ENCODE measurements around the gene KCNC2.
"Not testable (repeated sequence)": the region's sequence is repeated elsewhere in the genome, so short reads cannot be mapped to it uniquely, and the experiment has no call there.

The KCNC2 gene

DNA sequence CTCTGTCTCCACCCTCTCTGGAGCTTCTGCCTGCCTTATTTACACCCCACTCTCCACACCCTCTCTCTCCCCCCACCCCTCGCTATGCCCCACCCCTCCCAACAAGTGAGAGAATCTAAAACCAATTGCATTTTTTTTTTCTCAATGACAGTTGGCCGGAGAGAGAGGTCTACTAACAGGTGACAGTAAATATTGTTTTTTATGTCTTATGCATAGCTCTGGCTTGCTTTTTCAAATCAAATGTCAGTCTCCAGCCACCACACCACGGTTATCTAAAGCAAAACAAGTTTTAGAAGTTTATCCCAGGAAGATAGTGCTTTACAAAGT, at the start of gene KCNC2:
Gene KCNC2, minus strand, starts transcription at position 28 of the 327 bp plus-strand sequence.
- DNase-seq: no peak

DNA sequence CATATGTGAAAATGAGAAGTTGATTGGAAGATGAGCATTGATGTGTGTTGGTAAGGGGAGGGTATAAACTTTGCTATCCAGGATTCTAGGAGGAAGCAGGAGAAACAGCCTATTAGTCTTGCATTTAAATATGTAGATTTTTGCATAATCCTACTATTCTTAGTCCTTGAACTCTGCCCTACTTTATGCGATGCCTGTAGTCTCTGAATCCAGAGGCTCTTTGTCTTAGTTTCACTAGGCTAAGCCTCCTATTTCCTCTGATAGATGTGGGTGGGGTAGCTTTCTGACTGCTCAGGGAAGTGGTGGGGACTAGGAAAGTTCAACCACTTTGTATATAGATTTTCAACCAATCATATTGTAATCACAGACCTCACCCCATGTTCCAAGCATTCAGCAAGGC, 49.5 kb upstream of the KCNC2 start:
- no peak for DNase-seq

DNA sequence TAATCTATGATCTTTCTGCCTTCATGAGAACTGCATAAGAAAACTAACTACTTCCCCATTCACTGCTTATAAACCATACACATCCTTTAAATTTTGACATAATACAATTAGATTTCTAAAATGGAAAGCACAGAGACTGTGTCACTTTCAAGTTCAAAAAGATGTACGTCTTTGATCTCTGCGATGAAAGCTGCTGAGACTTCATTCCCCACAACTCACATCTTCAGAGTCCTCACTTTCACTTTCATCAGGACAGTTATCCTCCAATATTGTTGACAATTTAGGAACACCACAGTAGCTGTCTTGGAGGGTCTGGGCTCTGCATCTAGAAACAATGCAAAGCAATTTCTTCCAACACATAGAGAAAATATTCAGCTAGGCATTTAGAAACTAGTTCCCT, 47.9 kb upstream of the KCNC2 start:
- DNase-seq: no peak

DNA sequence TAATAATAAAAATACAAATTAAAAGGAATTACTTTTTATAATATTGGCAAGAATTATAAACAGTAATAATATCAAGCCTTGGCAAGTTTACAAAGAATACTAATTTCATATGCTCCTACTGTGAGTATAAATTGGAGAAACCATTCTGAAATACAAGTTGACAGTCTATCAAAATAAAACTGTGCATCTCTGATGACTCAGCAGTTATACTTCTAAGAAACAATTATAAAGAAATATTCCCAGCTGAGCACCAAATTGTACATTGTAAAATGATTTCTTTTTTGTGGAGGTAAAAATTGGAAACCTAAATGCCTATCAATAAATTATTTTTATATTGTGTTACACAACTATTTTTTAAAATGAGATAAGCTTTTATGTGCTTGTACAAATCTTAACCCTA, 35.5 kb upstream of the KCNC2 start:
- DNase-seq: no peak

DNA sequence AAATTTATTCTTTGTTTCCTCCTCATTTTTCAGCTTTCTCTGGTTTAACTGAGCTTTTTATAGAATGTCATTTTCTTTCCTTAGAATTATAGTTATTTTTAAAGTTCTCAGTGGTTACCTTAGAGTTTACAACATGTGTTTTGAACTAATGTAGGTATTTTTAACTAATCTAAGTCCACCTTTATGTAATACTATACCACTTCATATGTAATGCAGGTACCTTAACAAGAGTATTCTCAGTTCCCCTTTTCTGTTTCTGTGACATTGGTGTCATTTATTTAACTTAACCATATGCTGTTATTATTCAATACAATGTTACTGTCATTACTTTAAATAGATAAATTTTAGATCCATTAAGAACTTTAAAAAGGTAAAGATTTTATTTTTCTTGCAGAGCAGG, 30.3 kb upstream of the KCNC2 start:
- no peak for DNase-seq

DNA sequence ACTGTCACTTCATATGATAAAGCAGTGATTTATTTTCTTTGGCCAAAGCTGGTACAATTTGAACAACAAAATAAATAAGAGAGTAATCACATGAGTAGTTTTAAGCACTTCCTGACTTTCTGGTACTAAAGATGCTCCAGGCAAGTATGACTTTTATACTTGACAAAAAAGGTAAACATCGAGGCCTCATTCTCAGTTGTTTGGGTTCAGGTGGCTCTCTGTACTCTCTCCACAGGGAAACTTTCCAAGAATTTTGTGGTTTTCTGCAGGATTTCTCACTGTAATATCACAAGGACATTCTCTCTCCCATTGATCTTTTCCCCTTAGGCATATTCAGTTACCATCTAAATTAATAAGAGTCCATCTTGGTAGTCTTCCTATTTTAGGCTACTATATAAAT, 26.6 kb upstream of the KCNC2 start:
- no peak for DNase-seq

DNA sequence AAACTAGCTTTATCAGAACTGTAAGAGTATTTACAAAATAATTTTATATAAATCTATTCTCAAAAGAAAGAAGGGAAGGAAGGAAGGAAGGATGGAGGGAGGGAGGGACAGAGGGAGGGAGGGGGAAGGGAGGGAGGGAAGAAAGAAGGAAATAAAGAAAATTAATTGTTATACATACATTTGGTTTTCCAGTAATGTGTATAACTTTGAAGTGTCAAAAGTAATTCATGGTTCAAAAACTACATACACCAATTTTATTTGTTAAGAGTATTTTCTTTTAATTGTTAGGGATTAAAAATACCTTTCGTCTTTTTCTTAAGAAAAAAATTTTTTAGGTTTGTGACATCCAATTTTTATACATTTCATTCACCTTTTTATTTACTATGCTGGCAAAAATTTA, 17.5 kb upstream of the KCNC2 start:
- DNase-seq: no peak

DNA sequence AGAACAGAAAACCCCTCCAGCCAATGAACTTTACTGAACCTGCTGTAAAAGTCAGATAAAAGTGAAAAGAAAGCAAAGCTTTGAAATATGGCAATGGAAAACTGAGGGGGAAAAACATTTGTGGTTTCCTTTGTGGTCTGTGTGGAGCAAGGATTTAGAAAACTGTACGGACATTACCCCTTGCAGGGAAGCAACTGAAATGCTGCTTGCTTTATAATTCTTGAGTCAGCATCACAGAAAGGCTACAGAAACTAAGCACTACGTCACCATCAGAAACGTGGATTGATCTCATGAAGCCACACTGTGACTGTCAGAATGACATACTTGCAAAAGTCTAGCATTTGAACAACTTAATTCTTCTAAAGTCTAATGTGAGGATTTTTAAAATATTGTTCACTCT, 2.4 kb upstream of the KCNC2 start:
- no peak for DNase-seq

DNA sequence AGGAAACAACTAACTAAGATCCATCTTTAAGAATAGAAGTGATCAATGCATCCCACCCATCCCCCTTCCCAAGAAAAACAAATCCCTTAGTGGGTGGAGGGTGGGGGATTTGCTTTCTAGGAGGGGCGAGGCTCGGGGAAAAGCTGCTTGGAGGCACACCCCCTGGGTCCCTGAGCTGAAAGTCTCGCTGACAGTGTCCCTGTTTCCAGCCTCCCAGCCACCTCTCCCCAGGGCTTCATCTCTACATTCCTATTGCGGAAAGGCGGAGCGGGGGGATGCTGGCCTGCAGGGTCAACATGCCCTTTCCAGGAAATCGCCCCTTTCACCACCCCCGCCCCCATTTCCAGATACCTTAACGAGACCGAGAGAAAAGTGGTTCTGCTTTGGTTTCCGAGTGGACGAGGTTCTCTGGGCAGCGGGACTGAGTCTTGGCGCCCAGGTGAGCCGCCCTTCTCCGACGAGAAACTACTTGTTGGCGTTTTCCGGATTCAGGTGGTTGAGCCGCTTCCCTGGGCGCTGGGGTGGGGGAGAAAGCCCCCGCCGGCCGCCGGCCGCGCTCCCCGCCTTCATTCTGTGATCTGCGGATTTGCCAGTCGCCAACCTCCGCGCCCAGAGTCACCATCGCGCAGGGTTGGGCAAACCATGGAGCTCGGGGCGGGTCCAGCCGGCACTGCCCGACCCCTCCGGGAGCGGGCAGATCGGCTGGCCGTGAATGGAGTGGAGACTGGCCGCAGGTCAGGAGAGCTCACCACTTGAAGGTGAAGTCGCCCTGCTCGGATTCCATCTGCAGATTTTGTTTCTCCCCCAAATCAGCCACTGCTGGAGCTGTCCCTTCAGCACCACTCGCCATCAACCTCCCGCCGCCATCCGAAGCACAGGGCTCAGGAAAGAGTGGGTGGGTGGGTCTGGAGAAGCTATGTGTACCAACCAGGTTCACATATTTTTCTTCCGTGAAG, 505 bp downstream of the KCNC2 start:
- no peak for DNase-seq

DNA sequence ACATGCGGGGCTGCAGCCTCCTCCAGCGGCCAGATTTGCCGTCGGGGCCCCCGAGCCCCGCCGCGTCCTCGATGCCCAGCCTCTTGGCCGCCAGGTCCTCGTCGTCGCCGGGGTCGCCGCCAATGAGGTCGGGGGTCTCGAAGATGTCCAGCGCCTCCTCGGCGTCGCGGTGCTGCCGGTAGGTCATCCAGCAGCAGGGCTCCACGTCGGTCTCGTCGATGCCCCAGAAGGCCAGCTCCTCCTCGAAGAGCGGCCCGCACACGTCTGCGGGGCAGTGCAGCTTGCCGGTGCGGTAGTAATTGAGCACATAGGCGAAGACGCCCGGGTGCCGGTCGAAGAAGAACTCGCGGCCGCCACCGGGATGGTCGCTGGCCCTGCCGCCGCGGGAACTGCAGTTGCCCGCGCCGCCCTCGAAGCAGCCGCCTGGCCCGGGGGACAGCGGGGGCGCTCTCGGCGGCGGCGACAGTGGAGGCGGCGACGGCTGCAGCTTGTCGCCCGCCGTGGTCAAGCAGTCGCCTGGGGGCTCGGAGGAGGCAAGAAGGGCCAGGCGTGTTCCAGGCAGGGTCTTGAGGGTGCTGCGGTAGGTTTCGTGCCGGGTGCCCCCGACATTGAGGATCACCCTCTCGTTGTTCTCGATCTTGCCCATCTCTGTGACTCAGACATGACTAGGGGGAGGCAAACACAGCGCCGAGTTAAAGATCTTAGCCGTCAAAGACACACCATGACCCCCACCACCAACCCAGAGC, 2.1 kb downstream of the KCNC2 start:
- DNase-seq: no peak

DNA sequence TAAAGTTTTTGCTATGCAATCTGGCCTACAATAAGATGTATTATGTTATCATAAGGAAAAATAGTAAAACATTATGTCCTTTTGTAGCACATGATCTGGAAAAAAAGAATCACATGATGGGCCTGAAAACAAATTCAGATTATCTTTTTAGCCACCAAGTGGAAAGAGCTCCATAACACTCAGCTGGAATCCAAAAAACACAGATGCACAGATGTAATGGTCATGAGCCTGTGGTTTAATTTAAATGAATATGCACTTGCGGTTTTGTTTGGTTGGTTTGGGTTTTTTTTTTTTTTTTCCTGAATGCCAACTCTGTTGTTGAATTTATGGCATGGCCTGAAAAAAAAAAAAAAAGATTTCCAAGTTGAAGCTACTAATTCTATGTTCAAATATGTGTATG, 4.1 kb downstream of the KCNC2 start:
- DNase-seq: no peak

DNA sequence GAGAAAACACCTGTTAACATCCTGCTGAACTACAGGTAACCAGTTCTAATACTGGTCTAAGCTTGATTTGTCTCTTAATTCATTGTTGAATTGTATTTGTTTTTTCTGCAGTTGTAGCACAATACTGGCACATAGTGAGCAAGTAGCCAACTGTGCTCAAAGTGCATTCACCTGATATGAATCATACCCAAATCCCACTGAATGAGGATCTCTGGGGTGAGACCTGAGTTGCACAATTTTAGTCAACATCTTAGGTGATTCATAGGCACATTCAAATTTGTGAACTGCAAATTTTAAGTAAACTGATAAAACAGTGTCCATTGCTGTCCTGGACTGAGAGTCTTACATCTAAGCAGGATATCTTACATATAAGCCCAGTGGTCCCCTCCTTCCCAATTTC, 12.8 kb downstream of the KCNC2 start:
- DNase-seq: no peak

DNA sequence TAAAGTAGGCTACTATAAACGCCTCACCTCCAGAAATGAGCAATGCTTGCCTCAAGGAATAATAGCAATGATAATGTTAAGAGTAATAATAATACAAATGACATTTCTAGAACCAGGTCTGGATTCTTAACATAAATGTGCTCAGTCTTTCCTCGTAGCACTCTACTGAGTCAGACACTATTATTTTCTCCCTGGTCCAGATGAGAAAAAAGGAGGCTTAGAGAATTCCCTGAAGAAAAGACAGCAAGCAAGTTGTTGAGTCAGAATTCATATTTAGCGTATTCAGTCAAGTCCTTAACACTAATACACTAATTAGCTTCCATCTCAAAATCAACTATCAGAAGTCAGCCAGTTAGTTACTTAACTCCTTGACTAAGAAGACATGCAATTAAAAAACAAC, 13.2 kb downstream of the KCNC2 start:
- no peak for DNase-seq

DNA sequence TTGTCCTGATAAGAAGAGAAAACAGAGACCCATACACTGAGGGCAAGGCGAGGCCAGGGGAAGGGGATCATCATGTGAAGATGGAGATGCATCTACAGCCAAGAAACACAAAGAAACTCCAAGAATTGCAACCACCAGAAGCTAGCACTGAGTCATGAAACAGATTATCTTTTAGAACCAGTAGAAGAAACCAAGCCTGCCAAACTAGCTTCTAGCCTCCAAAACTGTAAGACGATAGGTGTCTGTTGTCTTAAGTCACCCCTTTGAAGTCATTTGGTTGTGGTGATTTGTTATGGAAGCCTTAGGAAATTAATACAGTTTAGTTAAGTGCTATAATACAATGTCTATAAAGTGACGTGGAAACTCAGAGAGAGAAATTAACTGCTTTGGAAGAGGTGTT, 15.4 kb downstream of the KCNC2 start:
- DNase-seq: no peak

DNA sequence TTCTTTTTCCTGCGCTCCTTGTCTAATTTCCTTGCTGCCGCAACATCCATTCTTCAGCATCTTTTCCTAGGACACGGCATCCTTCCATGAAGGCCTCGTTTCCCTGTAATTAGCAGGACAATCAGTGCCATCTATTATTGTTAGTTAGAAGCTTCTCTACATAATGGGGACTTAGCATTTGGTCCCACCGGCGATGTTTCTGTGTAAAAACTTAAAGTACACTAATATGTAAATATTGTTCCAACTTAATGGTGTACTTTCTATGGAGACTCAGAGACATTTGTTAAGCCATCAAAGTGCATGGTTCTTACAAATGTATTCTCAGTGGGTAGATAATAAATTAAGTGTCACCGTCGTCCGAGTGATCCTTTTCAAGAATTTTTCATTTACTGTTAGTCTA, 17.4 kb downstream of the KCNC2 start:
- DNase-seq: no peak

DNA sequence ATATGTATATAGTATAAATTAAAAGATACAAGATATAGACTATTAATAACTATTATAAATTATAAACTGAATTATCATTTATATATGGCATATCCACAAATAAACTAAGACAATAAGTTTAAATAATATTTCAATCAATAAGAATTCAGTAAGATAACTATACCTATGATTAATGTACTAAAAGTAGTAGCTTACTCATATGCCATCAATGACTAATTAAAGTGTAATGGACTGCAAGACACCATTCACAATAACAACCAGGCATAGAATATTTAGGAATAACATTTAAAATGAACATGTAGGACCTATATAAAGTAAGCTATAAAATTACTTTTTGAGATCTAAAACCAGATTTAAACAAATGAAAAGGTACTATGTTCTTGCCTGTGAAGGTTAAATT, 18.8 kb downstream of the KCNC2 start:
- no peak for DNase-seq

DNA sequence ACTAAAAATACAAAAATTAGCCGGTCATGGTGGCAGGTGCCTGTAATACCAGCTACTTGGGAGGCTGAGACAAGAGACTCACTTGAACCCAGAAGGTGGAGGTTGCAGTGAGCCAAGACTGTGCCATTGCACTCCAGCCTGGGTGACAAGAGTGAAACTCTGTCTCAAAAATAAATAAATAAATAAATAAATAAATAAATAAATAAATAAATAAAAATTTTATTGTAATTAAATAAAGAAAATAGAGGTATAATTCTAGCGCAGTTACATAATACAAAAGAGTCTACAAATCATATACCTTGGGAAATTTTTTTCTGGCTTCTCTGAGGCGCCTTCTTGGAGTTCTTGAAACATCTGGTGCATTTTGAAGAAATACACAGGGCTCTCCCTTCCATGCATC, 23.8 kb downstream of the KCNC2 start:
- DNase-seq: not testable (repeated sequence)

DNA sequence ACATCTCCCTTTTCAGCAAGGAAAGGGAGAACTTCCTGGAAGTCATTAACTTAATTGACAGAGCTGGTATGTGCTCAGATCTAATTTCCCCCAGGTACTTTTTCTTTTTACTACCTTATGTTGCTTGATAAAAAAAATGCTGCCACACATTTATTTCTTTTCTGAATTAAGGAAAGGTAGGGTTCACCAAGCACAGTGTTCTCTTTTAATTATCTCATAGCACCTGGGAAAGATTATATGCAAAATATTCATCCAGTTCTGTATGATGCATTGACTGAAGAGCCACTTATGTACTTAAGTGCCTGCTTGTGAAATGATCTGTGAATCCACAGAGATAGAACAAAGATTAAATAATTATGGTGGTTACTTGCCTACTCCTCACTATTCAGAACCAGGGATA, 25.1 kb downstream of the KCNC2 start:
- no peak for DNase-seq

DNA sequence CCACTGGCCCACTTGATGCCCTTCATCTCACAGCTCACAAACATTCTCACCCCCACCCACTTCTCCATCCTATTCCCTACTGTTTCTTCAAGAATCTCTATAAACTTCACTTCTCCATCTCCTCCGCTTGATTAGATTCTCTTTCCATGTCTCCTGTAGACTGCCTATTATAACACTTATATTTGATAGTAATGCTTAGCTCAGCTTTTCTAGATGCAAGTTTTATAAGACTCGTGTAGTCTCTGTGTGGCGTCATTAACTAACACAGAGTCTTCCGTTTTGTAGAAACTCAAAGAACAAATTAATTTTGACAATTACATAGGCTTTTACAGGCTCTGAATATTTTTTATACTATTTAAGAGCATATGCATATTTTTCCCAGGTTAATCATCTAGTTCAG, 25.7 kb downstream of the KCNC2 start:
- no peak for DNase-seq

DNA sequence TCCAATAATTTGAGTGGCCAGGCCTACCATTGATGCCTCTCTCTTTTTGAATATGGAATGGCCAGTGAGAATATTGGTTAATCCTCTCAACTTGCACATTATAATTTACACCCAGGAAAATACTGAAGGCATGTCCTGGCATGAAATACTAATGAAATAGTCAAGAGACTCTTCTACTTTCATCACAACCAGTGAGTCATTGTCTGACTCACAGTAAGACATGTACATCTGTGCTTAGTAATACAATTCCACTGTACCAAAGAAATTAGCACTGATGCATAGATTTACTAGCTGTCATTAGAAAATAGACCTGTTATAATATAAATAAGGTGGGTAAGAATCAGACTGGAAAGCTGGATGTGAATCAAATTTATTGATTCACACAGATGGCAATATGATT, 31.6 kb downstream of the KCNC2 start:
- no peak for DNase-seq

DNA sequence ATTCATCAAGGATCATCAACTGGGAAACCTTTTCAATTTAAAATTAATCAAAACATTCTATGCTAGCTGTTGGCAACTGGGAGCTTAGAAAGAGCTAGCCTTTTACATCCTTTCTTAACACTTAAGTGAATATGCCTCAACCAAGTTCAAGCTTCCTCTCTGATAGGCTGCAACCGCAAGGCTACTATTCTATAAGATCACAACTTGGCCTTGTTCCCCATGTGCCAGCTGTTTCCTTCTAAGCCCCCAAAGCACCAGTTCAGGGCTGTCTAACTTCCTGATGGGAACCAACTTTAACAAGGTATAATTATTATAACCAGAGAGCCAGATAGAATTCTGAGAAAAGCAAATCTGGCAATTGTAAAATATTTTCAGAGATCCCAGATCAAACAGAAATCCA, 37.0 kb downstream of the KCNC2 start:
- no peak for DNase-seq

DNA sequence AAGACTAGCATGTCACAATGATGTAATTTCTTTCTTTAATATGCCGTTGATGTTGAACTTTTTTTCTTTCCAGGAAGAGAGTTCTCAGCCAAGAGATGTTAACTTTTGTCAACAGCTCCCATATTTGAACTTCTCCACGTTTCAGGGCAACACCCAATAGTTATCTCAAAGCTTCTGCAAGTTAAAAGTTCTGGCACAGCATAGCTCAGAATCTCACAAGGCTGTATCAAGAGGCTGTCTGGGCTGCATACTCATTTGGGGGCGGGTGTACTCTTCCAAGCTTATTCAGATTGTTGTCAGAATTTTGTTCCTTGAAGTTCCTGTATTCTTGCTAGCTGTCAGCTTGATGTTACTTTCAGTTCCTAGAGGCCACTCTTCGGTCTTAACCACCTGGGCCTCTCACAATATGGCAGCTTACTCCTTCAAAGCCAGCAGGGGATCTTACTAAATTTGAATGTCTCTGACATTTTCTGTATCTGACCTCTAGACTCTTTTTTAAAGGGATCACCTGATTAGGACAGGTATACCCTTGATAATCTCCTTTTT, 38.9 kb downstream of the KCNC2 start:
- DNase-seq: no peak

DNA sequence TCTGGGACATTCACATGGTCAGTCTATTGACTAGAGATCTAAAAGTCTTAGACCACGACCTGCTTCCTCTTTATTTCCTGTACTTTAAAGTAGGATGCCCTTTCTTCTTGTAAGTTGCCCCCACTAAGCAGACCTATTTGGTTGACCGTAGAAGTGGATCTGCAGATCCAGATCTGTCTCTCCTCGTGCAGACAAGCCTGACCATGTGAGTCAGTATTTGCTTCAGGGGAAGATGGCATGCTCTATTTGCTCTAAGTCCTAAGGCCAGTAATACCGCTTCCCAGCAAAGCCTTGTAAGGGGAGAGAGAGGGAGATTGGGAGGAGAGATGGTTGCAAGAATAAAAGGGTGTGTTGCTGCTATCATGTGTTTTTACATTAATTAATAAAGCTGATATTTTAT, 46.8 kb downstream of the KCNC2 start:
- no peak for DNase-seq

DNA sequence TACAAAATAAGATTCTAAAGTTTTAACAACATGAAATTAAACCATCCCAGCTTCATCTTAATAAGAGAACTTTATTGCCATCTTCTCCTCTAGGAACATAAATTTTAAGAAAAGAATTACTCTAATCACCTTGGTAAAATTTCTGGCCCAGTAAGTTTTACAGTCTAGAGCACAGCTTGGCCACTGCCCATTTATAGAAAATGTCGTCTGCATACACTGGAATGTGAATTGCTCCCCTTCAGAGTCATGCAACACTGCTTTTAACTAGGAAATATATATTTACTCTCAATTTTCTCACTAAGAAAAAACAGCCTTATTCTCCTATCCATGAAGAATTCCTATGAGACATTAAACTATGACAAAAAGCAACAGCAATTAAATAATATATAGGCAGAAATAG, 48.2 kb downstream of the KCNC2 start:
- no peak for DNase-seq

Data from SIG-M5 (cell line).